SK-N-SH treated with all-trans-retinoic acid at 6 μM for 48 hours (cell line): ENCODE data around the gene VPS13D.

Experiments used
- BACH2 ChIP-seq: fragments of 250-450 bp; sonication (Bioruptor Pico); IDR thresholded peaks from 2 replicates; pipeline ENCODE4 v1.9.0; 2021; ENCODE audit warnings: mild to moderate bottlenecking, borderline replicate concordance
- CSDC2 ChIP-seq: fragments of 250-450 bp; sonication (Bioruptor Pico); IDR thresholded peaks from 2 replicates; pipeline ENCODE4 v1.5.0; 2020; ENCODE audit warnings: mild to moderate bottlenecking, moderate library complexity
- ESRRG ChIP-seq: fragments of 250-450 bp; sonication (Bioruptor Pico); IDR thresholded peaks from 2 replicates; pipeline ENCODE4 v1.6.1; 2021; ENCODE audit warnings: mild to moderate bottlenecking
- GLIS3 ChIP-seq: fragments of 250-450 bp; sonication (Bioruptor Pico); IDR thresholded peaks from 2 replicates; pipeline ENCODE4 v1.5.0; 2020; ENCODE audit warnings: mild to moderate bottlenecking, moderate library complexity
- ISL1 ChIP-seq: fragments of 250-450 bp; sonication (Bioruptor Pico); IDR thresholded peaks from 2 replicates; pipeline ENCODE4 v2.1.2; 2022; ENCODE audit warnings: mild to moderate bottlenecking, moderate library complexity
- OSR1 ChIP-seq: fragments of 250-450 bp; sonication (Bioruptor Pico); IDR thresholded peaks from 2 replicates; pipeline ENCODE4 v1.8.0; 2022; ENCODE audit warnings: moderate library complexity, mild to moderate bottlenecking, inconsistent platforms
- ZFP30 ChIP-seq: fragments of 450-650 bp; formaldehyde crosslinking; IDR thresholded peaks from 2 replicates; pipeline ENCODE4 v1.5.0; 2022; ENCODE audit warnings: mild to moderate bottlenecking, moderate library complexity
- ZNF70 ChIP-seq: fragments of 450-650 bp; formaldehyde crosslinking; IDR thresholded peaks from 2 replicates; pipeline ENCODE4 v1.5.0; 2020; ENCODE audit warnings: mild to moderate bottlenecking, moderate library complexity
- ZNF8 ChIP-seq: fragments of 450-650 bp; formaldehyde crosslinking; IDR thresholded peaks from 2 replicates; pipeline ENCODE4 v1.5.0; 2020; ENCODE audit warnings: mild to moderate bottlenecking, moderate library complexity
- TF ChIP-seq, protein P1 (sequence below): fragments of 250-450 bp; sonication (Bioruptor Pico); IDR thresholded peaks from 2 replicates; pipeline ENCODE4 v1.5.1; 2020; ENCODE audit warnings: low read depth, mild to moderate bottlenecking, moderate library complexity
- TF ChIP-seq, protein P2 (sequence below): fragments of 250-450 bp; sonication (Bioruptor Pico); IDR thresholded peaks from 2 replicates; pipeline ENCODE4 v1.5.1; 2021; ENCODE audit warnings: mild to moderate bottlenecking, moderate library complexity
- TF ChIP-seq, protein P3 (sequence below): fragments of 250-450 bp; sonication (Bioruptor Pico); IDR thresholded peaks from 2 replicates; pipeline ENCODE4 v1.8.0; 2020; ENCODE audit warnings: mild to moderate bottlenecking, moderate library complexity, borderline replicate concordance

DNA sequence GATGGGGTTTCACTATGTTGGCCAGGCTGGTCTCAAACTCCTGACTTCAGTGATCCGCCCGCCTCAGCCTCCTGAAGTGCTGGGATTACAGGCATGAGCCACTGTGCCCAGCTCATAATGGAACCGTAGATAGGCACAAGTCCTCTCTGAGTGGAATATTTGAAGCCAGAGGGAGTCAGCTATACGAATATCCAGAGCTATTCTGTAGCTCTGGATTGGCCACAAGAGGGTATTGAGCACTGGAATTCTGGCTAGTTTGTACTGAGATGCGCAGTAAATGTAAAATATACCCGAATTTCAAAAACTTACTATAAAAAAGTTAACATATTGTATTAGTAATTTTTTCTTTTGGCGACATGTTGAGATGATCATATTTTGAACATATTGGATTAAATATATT is 851 bp upstream of the VPS13D start:
- TF ChIP-seq CSDC2 (CRISPR knock-in tag) = no peak
- no peak for TF ChIP-seq BACH2 (CRISPR knock-in tag)
- TF ChIP-seq ZNF70 (CRISPR knock-in tag) = no peak
- TF ChIP-seq, protein P1, sequence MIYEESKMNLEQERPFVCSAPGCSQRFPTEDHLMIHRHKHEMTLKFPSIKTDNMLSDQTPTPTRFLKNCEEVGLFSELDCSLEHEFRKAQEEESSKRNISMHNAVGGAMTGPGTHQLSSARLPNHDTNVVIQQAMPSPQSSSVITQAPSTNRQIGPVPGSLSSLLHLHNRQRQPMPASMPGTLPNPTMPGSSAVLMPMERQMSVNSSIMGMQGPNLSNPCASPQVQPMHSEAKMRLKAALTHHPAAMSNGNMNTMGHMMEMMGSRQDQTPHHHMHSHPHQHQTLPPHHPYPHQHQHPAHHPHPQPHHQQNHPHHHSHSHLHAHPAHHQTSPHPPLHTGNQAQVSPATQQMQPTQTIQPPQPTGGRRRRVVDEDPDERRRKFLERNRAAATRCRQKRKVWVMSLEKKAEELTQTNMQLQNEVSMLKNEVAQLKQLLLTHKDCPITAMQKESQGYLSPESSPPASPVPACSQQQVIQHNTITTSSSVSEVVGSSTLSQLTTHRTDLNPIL = no peak
- TF ChIP-seq OSR1 (CRISPR knock-in tag) = no peak
- no peak for TF ChIP-seq ESRRG (CRISPR knock-in tag)
- TF ChIP-seq, protein P2, sequence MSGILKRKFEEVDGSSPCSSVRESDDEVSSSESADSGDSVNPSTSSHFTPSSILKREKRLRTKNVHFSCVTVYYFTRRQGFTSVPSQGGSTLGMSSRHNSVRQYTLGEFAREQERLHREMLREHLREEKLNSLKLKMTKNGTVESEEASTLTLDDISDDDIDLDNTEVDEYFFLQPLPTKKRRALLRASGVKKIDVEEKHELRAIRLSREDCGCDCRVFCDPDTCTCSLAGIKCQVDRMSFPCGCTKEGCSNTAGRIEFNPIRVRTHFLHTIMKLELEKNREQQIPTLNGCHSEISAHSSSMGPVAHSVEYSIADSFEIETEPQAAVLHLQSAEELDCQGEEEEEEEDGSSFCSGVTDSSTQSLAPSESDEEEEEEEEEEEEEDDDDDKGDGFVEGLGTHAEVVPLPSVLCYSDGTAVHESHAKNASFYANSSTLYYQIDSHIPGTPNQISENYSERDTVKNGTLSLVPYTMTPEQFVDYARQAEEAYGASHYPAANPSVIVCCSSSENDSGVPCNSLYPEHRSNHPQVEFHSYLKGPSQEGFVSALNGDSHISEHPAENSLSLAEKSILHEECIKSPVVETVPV = no peak
- TF ChIP-seq ZFP30 = no peak
- TF ChIP-seq, protein P3, sequence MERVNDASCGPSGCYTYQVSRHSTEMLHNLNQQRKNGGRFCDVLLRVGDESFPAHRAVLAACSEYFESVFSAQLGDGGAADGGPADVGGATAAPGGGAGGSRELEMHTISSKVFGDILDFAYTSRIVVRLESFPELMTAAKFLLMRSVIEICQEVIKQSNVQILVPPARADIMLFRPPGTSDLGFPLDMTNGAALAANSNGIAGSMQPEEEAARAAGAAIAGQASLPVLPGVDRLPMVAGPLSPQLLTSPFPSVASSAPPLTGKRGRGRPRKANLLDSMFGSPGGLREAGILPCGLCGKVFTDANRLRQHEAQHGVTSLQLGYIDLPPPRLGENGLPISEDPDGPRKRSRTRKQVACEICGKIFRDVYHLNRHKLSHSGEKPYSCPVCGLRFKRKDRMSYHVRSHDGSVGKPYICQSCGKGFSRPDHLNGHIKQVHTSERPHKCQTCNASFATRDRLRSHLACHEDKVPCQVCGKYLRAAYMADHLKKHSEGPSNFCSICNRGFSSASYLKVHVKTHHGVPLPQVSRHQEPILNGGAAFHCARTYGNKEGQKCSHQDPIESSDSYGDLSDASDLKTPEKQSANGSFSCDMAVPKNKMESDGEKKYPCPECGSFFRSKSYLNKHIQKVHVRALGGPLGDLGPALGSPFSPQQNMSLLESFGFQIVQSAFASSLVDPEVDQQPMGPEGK = no peak
- no peak for TF ChIP-seq ISL1 (CRISPR knock-in tag)
- no peak for TF ChIP-seq GLIS3
- TF ChIP-seq ZNF8 (CRISPR knock-in tag) = no peak
